Measurements from ENCODE around the gene HOXA5. TPM values are rescaled to one million over a fixed set of nuclear protein-coding genes. Genes with fewer than 3 reads are reported as not detected.

The HOXA5 gene
- total and polyA plus RNA-seq, 2 donors, result 0.24 to 0.43 TPM

- no peak overlapping the region for H3K4me3 ChIP-seq (ENCODE audit: low read length in 2 of 2)
Observed at GRCh38 chr7:27124902-27125689, 18.4 kb downstream of the HOXA5 start.

GRCh38 chr7:27124096-27124901 lies 19.2 kb downstream of the HOXA5 start:
- peaks cover 0 to 6% of the 10 kb centered on the region in 2 donors for H3K4me1 ChIP-seq (ENCODE audit: control insufficient read depth in 2 of 2, insufficient read depth in 2 of 2, low read length in 2 of 2)
- no peak overlapping the region for H3K4me3 ChIP-seq (ENCODE audit: low read length in 2 of 2)
- H3K36me3 ChIP-seq (ENCODE audit: control insufficient read depth in 2 of 2, insufficient read depth in 2 of 2, low read length in 1 of 2), result no peaks in the 10 kb centered on the region
- no peaks in the 10 kb centered on the region for H3K9me3 ChIP-seq (ENCODE audit: control insufficient read depth in 2 of 2, insufficient read depth in 1 of 2, low read length in 1 of 2)
- peaks cover 0 to 33% of the 10 kb centered on the region in 2 donors for H3K27me3 ChIP-seq (ENCODE audit: control insufficient read depth in 2 of 2, insufficient read depth in 1 of 2, low read length in 1 of 2)
- DNase-seq (ENCODE audit: low read depth in 6 of 9, low spot score in 9 of 9), result no peak
- H3K27ac ChIP-seq (ENCODE audit: low read depth in 1 of 2, low read length in 1 of 2), result no peak overlapping the region
- 97% methylated on average over 43 of the region's 43 CpGs for WGBS

More at GRCh38 chr7:27124902-27125689, 18.4 kb downstream of the HOXA5 start:
- Histone ChIP-seq H3K9me3 (ENCODE audit: control insufficient read depth in 2 of 2, insufficient read depth in 1 of 2, low read length in 1 of 2) (peaks cover 0 to 7% of the 10 kb centered on the region in 2 donors), H3K36me3 (ENCODE audit: control insufficient read depth in 2 of 2, insufficient read depth in 2 of 2, low read length in 1 of 2) (no peaks in the 10 kb centered on the region), H3K27me3 (ENCODE audit: control insufficient read depth in 2 of 2, insufficient read depth in 1 of 2, low read length in 1 of 2) (peaks cover 0 to 37% of the 10 kb centered on the region in 2 donors), H3K27ac (ENCODE audit: low read depth in 1 of 2, low read length in 1 of 2) (no peak overlapping the region), H3K4me1 (ENCODE audit: control insufficient read depth in 2 of 2, insufficient read depth in 2 of 2, low read length in 2 of 2) (peaks cover 0 to 12% of the 10 kb centered on the region in 2 donors)
- WGBS, result 96% methylated on average over 8 of the region's 8 CpGs
- DNase-seq (ENCODE audit: low read depth in 6 of 9, low spot score in 9 of 9), result no peak

GRCh38 chr7:27123477-27124053 lies 19.9 kb downstream of the HOXA5 start:
- no peak overlapping the region for H3K27ac ChIP-seq (ENCODE audit: low read depth in 1 of 2, low read length in 1 of 2)
- H3K4me1 ChIP-seq (ENCODE audit: control insufficient read depth in 2 of 2, insufficient read depth in 2 of 2, low read length in 2 of 2), result peaks cover 0 to 6% of the 10 kb centered on the region in 2 donors
- no peaks in the 10 kb centered on the region for H3K36me3 ChIP-seq (ENCODE audit: control insufficient read depth in 2 of 2, insufficient read depth in 2 of 2, low read length in 1 of 2)
- H3K4me3 ChIP-seq (ENCODE audit: low read length in 2 of 2), result no peak overlapping the region
- 96% methylated on average over 26 of the region's 26 CpGs for whole genome bisulfite sequencing
- H3K27me3 ChIP-seq (ENCODE audit: control insufficient read depth in 2 of 2, insufficient read depth in 1 of 2, low read length in 1 of 2), result peaks cover 0 to 28% of the 10 kb centered on the region in 2 donors
- no peak for DNase-seq (ENCODE audit: low read depth in 6 of 9, low spot score in 9 of 9)
- H3K9me3 ChIP-seq (ENCODE audit: control insufficient read depth in 2 of 2, insufficient read depth in 1 of 2, low read length in 1 of 2), result no peaks in the 10 kb centered on the region

- 94% methylated on average over 14 of the region's 14 CpGs for WGBS
- no peaks in the 10 kb centered on the region for H3K9me3 ChIP-seq (ENCODE audit: control insufficient read depth in 2 of 2, insufficient read depth in 1 of 2, low read length in 1 of 2)
- no peaks in the 10 kb centered on the region for H3K36me3 ChIP-seq (ENCODE audit: control insufficient read depth in 2 of 2, insufficient read depth in 2 of 2, low read length in 1 of 2)
- peaks cover 0 to 29% of the 10 kb centered on the region in 2 donors for H3K27me3 ChIP-seq (ENCODE audit: control insufficient read depth in 2 of 2, insufficient read depth in 1 of 2, low read length in 1 of 2)
- no peak for DNase-seq (ENCODE audit: low read depth in 6 of 9, low spot score in 9 of 9)
- H3K4me1 ChIP-seq (ENCODE audit: control insufficient read depth in 2 of 2, insufficient read depth in 2 of 2, low read length in 2 of 2), result peaks cover 0 to 6% of the 10 kb centered on the region in 2 donors
- no peak overlapping the region for H3K27ac ChIP-seq (ENCODE audit: low read depth in 1 of 2, low read length in 1 of 2)
- H3K4me3 ChIP-seq (ENCODE audit: low read length in 2 of 2), result no peak overlapping the region
Observed at GRCh38 chr7:27123007-27123476, 20.4 kb downstream of the HOXA5 start.

- Histone ChIP-seq H3K27me3 (ENCODE audit: control insufficient read depth in 2 of 2, insufficient read depth in 1 of 2, low read length in 1 of 2) (peaks cover 0 to 30% of the 10 kb centered on the region in 2 donors), H3K4me1 (ENCODE audit: control insufficient read depth in 2 of 2, insufficient read depth in 2 of 2, low read length in 2 of 2) (peaks cover 0 to 6% of the 10 kb centered on the region in 2 donors), H3K36me3 (ENCODE audit: control insufficient read depth in 2 of 2, insufficient read depth in 2 of 2, low read length in 1 of 2) (no peaks in the 10 kb centered on the region), H3K4me3 (ENCODE audit: low read length in 2 of 2) (peak overlapping the region in 1 of 2 donors; percentile 18), H3K27ac (ENCODE audit: low read depth in 1 of 2, low read length in 1 of 2) (peak overlapping the region; percentile 3 to 32), H3K9me3 (ENCODE audit: control insufficient read depth in 2 of 2, insufficient read depth in 1 of 2, low read length in 1 of 2) (no peaks in the 10 kb centered on the region)
- 95% methylated on average over 42 of the region's 42 CpGs for WGBS
- DNase-seq (ENCODE audit: low read depth in 6 of 9, low spot score in 9 of 9), result no peak
Observed at GRCh38 chr7:27122077-27122910, 21.2 kb downstream of the HOXA5 start.

- DNase-seq (ENCODE audit: low read depth in 6 of 9, low spot score in 9 of 9), result no peak
- 93% methylated on average over 7 of the region's 7 CpGs for WGBS
Observed at GRCh38 chr7:27121684-27122076, 21.8 kb downstream of the HOXA5 start.

GRCh38 chr7:27119412-27119911 lies 24.0 kb downstream of the HOXA5 start:
- WGBS, result 60% methylated on average over 1 of the region's 1 CpG
- H3K4me3 ChIP-seq (ENCODE audit: low read length in 2 of 2), result no peak overlapping the region
- H3K27me3 ChIP-seq (ENCODE audit: control insufficient read depth in 2 of 2, insufficient read depth in 1 of 2, low read length in 1 of 2), result peaks cover 0 to 52% of the 10 kb centered on the region in 2 donors
- H3K4me1 ChIP-seq (ENCODE audit: control insufficient read depth in 2 of 2, insufficient read depth in 2 of 2, low read length in 2 of 2), result no peaks in the 10 kb centered on the region
- H3K9me3 ChIP-seq (ENCODE audit: control insufficient read depth in 2 of 2, insufficient read depth in 1 of 2, low read length in 1 of 2), result no peaks in the 10 kb centered on the region
- no peaks in the 10 kb centered on the region for H3K36me3 ChIP-seq (ENCODE audit: control insufficient read depth in 2 of 2, insufficient read depth in 2 of 2, low read length in 1 of 2)
- H3K27ac ChIP-seq (ENCODE audit: low read depth in 1 of 2, low read length in 1 of 2), result no peak overlapping the region
- no peak for DNase-seq (ENCODE audit: low read depth in 6 of 9, low spot score in 9 of 9)

More at GRCh38 chr7:27121684-27122076, 21.8 kb downstream of the HOXA5 start:
- Histone ChIP-seq H3K4me3 (ENCODE audit: low read length in 2 of 2) (peak overlapping the region in 1 of 2 donors; percentile 18), H3K4me1 (ENCODE audit: control insufficient read depth in 2 of 2, insufficient read depth in 2 of 2, low read length in 2 of 2) (peaks cover 0 to 6% of the 10 kb centered on the region in 2 donors), H3K27ac (ENCODE audit: low read depth in 1 of 2, low read length in 1 of 2) (peak overlapping the region in 1 of 2 donors; percentile 3), H3K36me3 (ENCODE audit: control insufficient read depth in 2 of 2, insufficient read depth in 2 of 2, low read length in 1 of 2) (no peaks in the 10 kb centered on the region), H3K27me3 (ENCODE audit: control insufficient read depth in 2 of 2, insufficient read depth in 1 of 2, low read length in 1 of 2) (peaks cover 0 to 36% of the 10 kb centered on the region in 2 donors), H3K9me3 (ENCODE audit: control insufficient read depth in 2 of 2, insufficient read depth in 1 of 2, low read length in 1 of 2) (no peaks in the 10 kb centered on the region)

GRCh38 chr7:27118580-27118979 lies 24.9 kb downstream of the HOXA5 start:
- H3K4me1 ChIP-seq (ENCODE audit: control insufficient read depth in 2 of 2, insufficient read depth in 2 of 2, low read length in 2 of 2), result peaks cover 0 to 4% of the 10 kb centered on the region in 2 donors
- WGBS, result 96% methylated on average over 3 of the region's 3 CpGs
- DNase-seq (ENCODE audit: low read depth in 6 of 9, low spot score in 9 of 9), result no peak
- no peaks in the 10 kb centered on the region for H3K9me3 ChIP-seq (ENCODE audit: control insufficient read depth in 2 of 2, insufficient read depth in 1 of 2, low read length in 1 of 2)
- no peak overlapping the region for H3K4me3 ChIP-seq (ENCODE audit: low read length in 2 of 2)
- H3K36me3 ChIP-seq (ENCODE audit: control insufficient read depth in 2 of 2, insufficient read depth in 2 of 2, low read length in 1 of 2), result no peaks in the 10 kb centered on the region
- peaks cover 0 to 53% of the 10 kb centered on the region in 2 donors for H3K27me3 ChIP-seq (ENCODE audit: control insufficient read depth in 2 of 2, insufficient read depth in 1 of 2, low read length in 1 of 2)
- H3K27ac ChIP-seq (ENCODE audit: low read depth in 1 of 2, low read length in 1 of 2), result peak overlapping the region in 1 of 2 donors; percentile 71

Data from thymus (tissue), 11 donors.